HFFc6 (cell line): ENCODE results near the gene WDR54. TPM values are rescaled to one million over a fixed set of nuclear protein-coding genes. Genes with fewer than 3 reads are reported as not detected.

Source experiments
- DNase-seq: peaks from one replicate; pipeline ENCODE4 v3.0.0-alpha.2; 2018
- H3K27ac Mint-ChIP-seq: 2 replicates; pipeline ENCODE4 v1.8.0; 2020; ENCODE audit warnings: mild to moderate bottlenecking, mixed read lengths
- H3K27me3 Mint-ChIP-seq: 2 replicates; pipeline ENCODE4 v1.8.0; 2021; ENCODE audit warnings: mild to moderate bottlenecking, moderate library complexity, mixed read lengths; ENCODE audit not compliant: insufficient read depth
- H3K36me3 Mint-ChIP-seq: 2 replicates; pipeline ENCODE4 v1.8.0; 2021; ENCODE audit warnings: low read depth, mixed read lengths
- H3K4me1 Mint-ChIP-seq: 2 replicates; pipeline ENCODE4 v1.8.0; 2020; ENCODE audit warnings: low read depth, mixed read lengths
- H3K4me3 Mint-ChIP-seq: 2 replicates; pipeline ENCODE4 v1.8.0; 2020; ENCODE audit warnings: mild to moderate bottlenecking, moderate library complexity, mixed read lengths
- H3K9me3 Mint-ChIP-seq: 2 replicates; pipeline ENCODE4 v1.8.0; 2020; ENCODE audit warnings: mild to moderate bottlenecking, mixed read lengths
- CTCF ChIP-seq: fragments of 200-600 bp; sonication (generic); IDR thresholded peaks from 2 replicates; pipeline ENCODE4 v1.5.0; 2021; ENCODE audit warnings: antibody characterized with exemption, mild to moderate bottlenecking
- total RNA-seq, 6 experiments: library from RNA; stranded (reverse); fragmentation: NEBNext Ultra II Directional; extraction: Animal tissue kit (Norgen Biotek cat#: 25700); gene quantifications; 2 replicates in 1 of 6; 3 replicates in 5 of 6; pipeline ENCODE4 v1.2.3, GENCODE V29; 2021

The WDR54 gene
- total RNA-seq, 6 experiments from 2014 or later, result 30.7 to 37.7 (median 33.4) TPM

- Mint-ChIP-seq H3K36me3 (no peaks in the 10 kb centered on the region), H3K27ac (no peak overlapping the region), H3K4me1 (peaks cover 21% of the 10 kb centered on the region), H3K4me3 (no peak overlapping the region), H3K9me3 (no peaks in the 10 kb centered on the region), H3K27me3 (no peaks in the 10 kb centered on the region; the same call in 1 of the 2 replicates)
- no peak for DNase-seq
- TF ChIP-seq CTCF, result no peak
These were observed 29.1 kb downstream of the WDR54 start for GRCh38 chr2:74450570-74451190.

GRCh38 chr2:74454654-74455511, 33.4 kb downstream of the WDR54 start, which contains the start of gene INO80B:
INO80B (plus strand) TSS chr2:74455087; CDS start chr2:74455117, 30 bp downstream.
- Mint-ChIP-seq H3K4me1 (peaks cover 40% of the 10 kb centered on the region), H3K27ac (peak within 1 kb of the TSS; percentile 79), H3K36me3 (no peaks in the 10 kb centered on the region), H3K27me3 (no peaks in the 10 kb centered on the region; the same call in none of the 2 replicates), H3K9me3 (no peaks in the 10 kb centered on the region), H3K4me3 (peak within 1 kb of the TSS; percentile 94)
- peak; percentile 98 for DNase-seq
- TF ChIP-seq CTCF, result no peak

- no peak; the same call in 1 of the 2 replicates for TF ChIP-seq CTCF
- 0 out of 2 replicates have a peak, but pooled peaks cover 8% of the 10 kb centered on the region for H3K36me3 Mint-ChIP-seq
- H3K9me3 Mint-ChIP-seq, result no peaks in the 10 kb centered on the region
- peaks cover 44% of the 10 kb centered on the region for H3K4me1 Mint-ChIP-seq
- H3K27ac Mint-ChIP-seq, result peak overlapping the region; percentile 88
- H3K4me3 Mint-ChIP-seq, result peak overlapping the region; percentile 94
- DNase-seq, result no peak
- no peaks in the 10 kb centered on the region; the same call in none of the 2 replicates for H3K27me3 Mint-ChIP-seq
These were observed 35.6 kb downstream of the WDR54 start for GRCh38 chr2:74457129-74457548.

GRCh38 chr2:74457549-74458131, 36.1 kb downstream of the WDR54 start:
- Mint-ChIP-seq H3K27ac (peak overlapping the region; percentile 88), H3K4me1 (peaks cover 44% of the 10 kb centered on the region), H3K9me3 (no peaks in the 10 kb centered on the region), H3K4me3 (peak overlapping the region; percentile 94), H3K36me3 (peaks cover 9% of the 10 kb centered on the region), H3K27me3 (no peaks in the 10 kb centered on the region; the same call in none of the 2 replicates)
- DNase-seq, result peak; percentile 20
- TF ChIP-seq CTCF, result no peak

- Mint-ChIP-seq H3K36me3 (peaks cover 16% of the 10 kb centered on the region), H3K9me3 (no peaks in the 10 kb centered on the region), H3K4me3 (peak within 1 kb of the TSS; percentile 94), H3K4me1 (peaks cover 48% of the 10 kb centered on the region), H3K27me3 (peaks cover 4% of the 10 kb centered on the region), H3K27ac (peak within 1 kb of the TSS; percentile 88)
- peak; percentile 100 for DNase-seq
- TF ChIP-seq CTCF, result no peak
These were observed 36.8 kb downstream of the WDR54 start, which contains the start of gene WBP1 for GRCh38 chr2:74458132-74458937. WBP1 (plus strand) TSS chr2:74458438; CDS start chr2:74458603, 165 bp downstream.
